GM12878 (cell line): ENCODE results near the gene IL17RB. TPM values are rescaled to one million over a fixed set of nuclear protein-coding genes. Genes with fewer than 3 reads are reported as not detected.

Experiments
- ATAC-seq: fragments of 200-7000 bp; cut with Tn5 transposase; 3 replicates; pipeline ENCODE4 v1.9.1; 2020; ENCODE audit warnings: mild to moderate bottlenecking, moderate library complexity
- BruUV-seq: library from RNA; stranded (reverse); fragments of 400-500 nt; replicated peaks from 2 replicates; lab custom pipeline; 2021; lab: Mats Ljungman, UMichigan
- CTCF ChIA-PET: fragments of 300-600 bp; sonication (Branson Sonifier 250); formaldehyde crosslinking; extraction: SDS; loops from one replicate; lab custom pipeline; 2021; ENCODE audit warnings: inconsistent platforms; lab: Yijun Ruan, JAX
- POLR2A ChIA-PET: fragments of 350-600 bp; formaldehyde crosslinking; extraction: SDS; loops from one replicate; lab custom pipeline; 2021; ENCODE audit warnings: inconsistent platforms; lab: Charles Lee
- RAD21 ChIA-PET: fragments of 300-600 bp; sonication (Branson Sonifier 250); formaldehyde crosslinking; loops from one replicate; lab custom pipeline; 2023; ENCODE audit warnings: antibody characterized with exemption; ENCODE audit not compliant: unreplicated experiment; lab: Charles Lee
- SMC1A ChIA-PET: fragments of 300-600 bp; sonication (Branson Sonifier 250); formaldehyde crosslinking; loops from one replicate; lab custom pipeline; 2023; ENCODE audit not compliant: unreplicated experiment, uncharacterized antibody; lab: Charles Lee
- DNase-seq: peaks from one replicate; pipeline ENCODE4 v3.0.0-alpha.2; 2011; ENCODE audit warnings: low read depth, low spot score
- FAIRE-seq: peaks from 3 replicates; lab custom pipeline; 2011; peaks lifted over from hg19 to GRCh38; lab: Jason Lieb, UNC
- H2AFZ ChIP-seq: 2 replicates; pipeline ENCODE4 v1.6.0; 2011; ENCODE audit warnings: low read depth, low read length, control low read depth; ENCODE audit not compliant: control insufficient read depth
- H3K27ac ChIP-seq: 2 replicates; pipeline ENCODE4 v1.5.1; 2011; ENCODE audit warnings: control low read depth; ENCODE audit not compliant: control insufficient read depth, insufficient read depth
- H3K27me3 ChIP-seq, 2 experiments: replicated peaks in 1 of 2; 2 replicates each; pipeline versions ENCODE4 v1.6.0 to v1.6.1; 2011; ENCODE audit warnings: low read length in 1 of 2; ENCODE audit not compliant: control insufficient read depth in 2 of 2, insufficient read depth in 2 of 2
- H3K36me3 ChIP-seq, 2 experiments: 2 replicates each; pipeline ENCODE4 v1.5.1; 2011; ENCODE audit warnings: low read length in 1 of 2; ENCODE audit not compliant: control insufficient read depth in 2 of 2, insufficient read depth in 2 of 2
- H3K4me1 ChIP-seq: 2 replicates; pipeline ENCODE4 v1.6.1; 2011; ENCODE audit warnings: mild to moderate bottlenecking, low read length, moderate library complexity, mixed read lengths; ENCODE audit not compliant: control insufficient read depth, insufficient read depth
- H3K4me2 ChIP-seq: 2 replicates; pipeline ENCODE4 v1.6.0; 2011; ENCODE audit warnings: control low read depth; ENCODE audit not compliant: control insufficient read depth, insufficient read depth
- H3K4me3 ChIP-seq: fragments of 200-600 bp; sonication (generic); 2 replicates; pipeline ENCODE4 v1.5.1; 2016
- H3K79me2 ChIP-seq: 2 replicates; pipeline ENCODE4 v1.6.0; 2011; ENCODE audit warnings: low read length; ENCODE audit not compliant: control insufficient read depth, insufficient read depth
- H3K9ac ChIP-seq: 2 replicates; pipeline ENCODE4 v1.8.0; 2011; ENCODE audit warnings: low read length, control low read depth, mixed read lengths; ENCODE audit not compliant: control insufficient read depth, insufficient read depth
- H3K9me3 ChIP-seq: replicated peaks from 3 replicates; pipeline ENCODE4 v1.5.1; 2011; ENCODE audit warnings: mild to moderate bottlenecking, low read length; ENCODE audit not compliant: control insufficient read depth, insufficient read depth
- H4K20me1 ChIP-seq: 2 replicates; pipeline ENCODE4 v1.6.0; 2011; ENCODE audit not compliant: control insufficient read depth, insufficient read depth
- BMI1 ChIP-seq: fragments of 450-650 bp; IDR thresholded peaks from 2 replicates; pipeline ENCODE4 v1.6.1; 2016; ENCODE audit warnings: mild to moderate bottlenecking, moderate library complexity, borderline replicate concordance
- BRCA1 ChIP-seq: IDR thresholded peaks from 2 replicates; pipeline ENCODE4 v1.6.1; 2011; ENCODE audit warnings: low read depth, low read length, improper control_type of control experiment
- EZH2 ChIP-seq: IDR thresholded peaks from 2 replicates; pipeline ENCODE4 v1.6.1; 2012; ENCODE audit warnings: low read depth, mild to moderate bottlenecking, control low read depth, inconsistent platforms, low read length, borderline replicate concordance; ENCODE audit not compliant: control insufficient read depth
- HDAC6 ChIP-seq: fragments of 200-600 bp; sonication (generic); IDR thresholded peaks from one replicate; pipeline ENCODE4 v1.8.0; 2017; ENCODE audit warnings: antibody characterized with exemption; ENCODE audit not compliant: unreplicated experiment
- HDGF ChIP-seq: fragments of 450-650 bp; IDR thresholded peaks from 2 replicates; pipeline ENCODE4 v1.6.1; 2016; ENCODE audit warnings: antibody characterized with exemption
- IKZF2 ChIP-seq, 2 experiments: fragments of 450-650 bp; IDR thresholded peaks; 2 replicates each; pipeline ENCODE4 v1.6.1; 2017; ENCODE audit warnings: mild to moderate bottlenecking in 2 of 2, moderate library complexity in 2 of 2
- KDM1A ChIP-seq: fragments of 200-600 bp; sonication (generic); IDR thresholded peaks from 2 replicates; pipeline ENCODE4 v1.6.1; 2016; ENCODE audit warnings: borderline replicate concordance
- MTA2 ChIP-seq: fragments of 450-650 bp; IDR thresholded peaks from 2 replicates; pipeline ENCODE4 v1.6.1; 2016; ENCODE audit warnings: low read depth, mild to moderate bottlenecking, moderate library complexity
- RAD21 ChIP-seq: IDR thresholded peaks from 2 replicates; pipeline ENCODE4 v1.6.1; 2011; ENCODE audit warnings: mild to moderate bottlenecking, low read depth, low read length, moderate library complexity; ENCODE audit not compliant: insufficient read depth
- RB1 ChIP-seq: fragments of 450-650 bp; formaldehyde crosslinking; IDR thresholded peaks from 2 replicates; pipeline ENCODE4 v1.6.1; 2017; ENCODE audit warnings: mild to moderate bottlenecking, borderline replicate concordance
- SP1 ChIP-seq: IDR thresholded peaks from one replicate; pipeline ENCODE4 v1.6.1; 2011; ENCODE audit warnings: low read depth, low read length
- STAT1 ChIP-seq: fragments of 450-650 bp; conservative IDR thresholded peaks from 2 replicates; pipeline ENCODE4 v1.6.1; 2014; ENCODE audit warnings: antibody characterized with exemption, mild to moderate bottlenecking
- SUPT20H ChIP-seq: IDR thresholded peaks from 2 replicates; pipeline ENCODE4 v1.6.1; 2011; ENCODE audit warnings: low read depth, mild to moderate bottlenecking, low read length, moderate library complexity, borderline replicate concordance; ENCODE audit not compliant: control insufficient read depth
- WGBS: methylation state at CpG from one replicate; pipeline ENCODE4 v1.1.6; 2016; ENCODE audit warnings: low lambda C conversion rate; ENCODE audit not compliant: insufficient replicate concordance, insufficient coverage; ENCODE audit errors: missing lambda C conversion rate; 5-methylcytosine and 5-hydroxymethylcytosine counted together
- in situ Hi-C: fragments of 300-500 bp; cut with MboI; formaldehyde crosslinking; loops from 9 replicates; pipeline ENCODE4 v1.14.3; 2018; ENCODE audit warnings: mixed read lengths
- intact Hi-C: fragments of 100-400 bp; cut with micrococcal nuclease; formaldehyde crosslinking; loops from one replicate; pipeline ENCODE4 v1.14.2; 2022; ENCODE audit not compliant: unreplicated experiment
- polyA plus RNA-seq, 11 experiments: library from polyadenylated mRNA; depleted of rRNA in 4 of 11; unstranded in 6 of 11; stranded (reverse) in 5 of 11; fragments of >200 nt; fragmentation: Nextera tagmentation in 4 of 11; fragmentation: Illumina TruSeq in 1 of 11; extraction: Ambion mirVana in 4 of 11; extraction: Trizol in 1 of 11; gene quantifications; 1 replicate in 1 of 11; 2 replicates in 10 of 11; pipeline versions ENCODE4 v1.2.1 to v1.2.3, GENCODE V29; 2011 to 2016; ENCODE audit warnings: inconsistent platforms in 2 of 11, missing spikeins in 2 of 11, low read depth in 1 of 11
- total RNA-seq, 4 experiments: library from RNA; depleted of rRNA in 3 of 4; stranded (reverse); fragments of >200 nt in 3 of 4; fragmentation: Illumina TruSeq in 1 of 4; extraction: Trizol in 1 of 4; gene quantifications; 2 replicates each; pipeline versions ENCODE4 v1.2.1 to v1.2.3, GENCODE V29; 2013 to 2021
- TF ChIP-seq, protein P1 (sequence below), 3 experiments: IDR thresholded peaks in 2 of 3; conservative IDR thresholded peaks in 1 of 3; 2 replicates each; pipeline ENCODE4 v1.5.1; 2011; ENCODE audit warnings: low read depth in 3 of 3, low read length in 3 of 3, mild to moderate bottlenecking in 3 of 3, control low read depth in 2 of 3, moderate library complexity in 2 of 3, inconsistent platforms in 1 of 3, mixed read lengths in 1 of 3; ENCODE audit not compliant: control insufficient read depth in 2 of 3, insufficient read depth in 1 of 3; ENCODE audit errors: extremely low read depth in 1 of 3

The IL17RB gene
- total and polyA plus RNA-seq, 10 of the 15 experiments (the other 5 are each of a cell fraction or from before 2014, with no cell fraction given): 1.9 to 17.2 (median 2.9) TPM

DNA sequence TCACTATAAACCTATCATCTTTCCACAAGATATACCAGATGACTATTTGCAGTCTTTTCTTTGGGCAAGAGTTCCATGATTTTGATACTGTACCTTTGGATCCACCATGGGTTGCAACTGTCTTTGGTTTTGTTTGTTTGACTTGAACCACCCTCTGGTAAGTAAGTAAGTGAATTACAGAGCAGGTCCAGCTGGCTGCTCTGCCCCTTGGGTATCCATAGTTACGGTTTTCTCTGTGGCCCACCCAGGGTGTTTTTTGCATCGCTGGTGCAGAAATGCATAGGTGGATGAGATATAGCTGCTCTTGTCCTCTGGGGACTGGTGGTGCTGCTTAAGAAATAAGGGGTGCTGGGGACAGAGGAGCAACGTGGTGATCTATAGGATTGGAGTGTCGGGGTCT lies 33.9 kb upstream of the IL17RB start:
- no peak overlapping the region for H3K4me3 ChIP-seq
- no peak overlapping the region for H2AFZ ChIP-seq
- DNase-seq (no peak), ATAC-seq (peak; percentile 52), FAIRE-seq (no peak)
- H3K79me2 ChIP-seq: no peaks in the 10 kb centered on the region
- H3K27ac ChIP-seq: no peak overlapping the region
- no peak overlapping the region for H3K4me2 ChIP-seq
- ChIA-PET SMC1A (interaction anchor here (1.1 kb wide), 1 partner anchor 11 kb away, joined by 3 read pairs; no protein-coding TSS in a partner anchor), POLR2A (no interaction called here), CTCF (no interaction called here), RAD21 (no interaction called here)
- in situ Hi-C loops: no loop called here
- TF ChIP-seq MTA2: no peak
- TF ChIP-seq, protein P1, sequence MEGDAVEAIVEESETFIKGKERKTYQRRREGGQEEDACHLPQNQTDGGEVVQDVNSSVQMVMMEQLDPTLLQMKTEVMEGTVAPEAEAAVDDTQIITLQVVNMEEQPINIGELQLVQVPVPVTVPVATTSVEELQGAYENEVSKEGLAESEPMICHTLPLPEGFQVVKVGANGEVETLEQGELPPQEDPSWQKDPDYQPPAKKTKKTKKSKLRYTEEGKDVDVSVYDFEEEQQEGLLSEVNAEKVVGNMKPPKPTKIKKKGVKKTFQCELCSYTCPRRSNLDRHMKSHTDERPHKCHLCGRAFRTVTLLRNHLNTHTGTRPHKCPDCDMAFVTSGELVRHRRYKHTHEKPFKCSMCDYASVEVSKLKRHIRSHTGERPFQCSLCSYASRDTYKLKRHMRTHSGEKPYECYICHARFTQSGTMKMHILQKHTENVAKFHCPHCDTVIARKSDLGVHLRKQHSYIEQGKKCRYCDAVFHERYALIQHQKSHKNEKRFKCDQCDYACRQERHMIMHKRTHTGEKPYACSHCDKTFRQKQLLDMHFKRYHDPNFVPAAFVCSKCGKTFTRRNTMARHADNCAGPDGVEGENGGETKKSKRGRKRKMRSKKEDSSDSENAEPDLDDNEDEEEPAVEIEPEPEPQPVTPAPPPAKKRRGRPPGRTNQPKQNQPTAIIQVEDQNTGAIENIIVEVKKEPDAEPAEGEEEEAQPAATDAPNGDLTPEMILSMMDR (IDR thresholded peaks at IDR 0.05 in 2 of 3, conservative IDR thresholded peaks at IDR 0.05 in 1 of 3; ENCODE audit: control insufficient read depth in 2 of 3, extremely low read depth in 1 of 3, insufficient read depth in 1 of 3, low read depth in 3 of 3, low read length in 3 of 3): peak in 2 of 3 experiments; percentile 17 to 20; a peak in 2 of 6 replicates
- TF ChIP-seq RAD21: 0 out of 2 replicates have a peak, but pooled peaks have one; percentile 8
- H3K9me3 ChIP-seq: no peaks in the 10 kb centered on the region
- peaks cover 0 to 2% of the 10 kb centered on the region in 2 experiments; a peak in 2 of 4 replicates for H3K36me3 ChIP-seq
- no peaks in the 10 kb centered on the region for H3K27me3 ChIP-seq
- H3K4me1 ChIP-seq: peaks cover under 1% of the 10 kb centered on the region; the same call in 1 of the 2 replicates
- H3K9ac ChIP-seq: no peak overlapping the region
- H4K20me1 ChIP-seq: no peaks in the 10 kb centered on the region
- intact Hi-C loops: no loop called here
- no TSS peak for BruUV-seq
- WGBS: 39% methylated on average over 4 of the region's 4 CpGs

DNA sequence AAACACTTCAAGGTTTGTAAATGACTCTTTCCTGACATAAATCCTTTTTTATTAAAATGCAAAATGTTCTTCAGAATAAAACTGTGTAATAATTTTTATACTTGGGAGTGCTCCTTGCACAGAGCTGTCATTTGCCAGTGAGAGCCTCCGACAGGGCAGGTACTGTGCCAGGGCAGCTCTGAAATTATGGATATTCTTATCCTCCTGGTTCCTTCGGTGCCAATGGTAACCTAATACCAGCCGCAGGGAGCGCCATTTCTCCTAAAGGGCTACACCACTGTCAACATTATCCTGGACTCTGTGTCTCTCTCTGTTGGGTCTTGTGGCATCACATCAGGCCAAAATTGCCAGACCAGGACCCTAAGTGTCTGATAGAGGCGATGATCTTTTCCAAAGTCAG lies 33.1 kb upstream of the IL17RB start:
- RAD21 ChIA-PET: no interaction called here
- no peaks in the 10 kb centered on the region for H3K4me1 ChIP-seq
- in situ Hi-C loops: no loop called here
- H2AFZ ChIP-seq: no peak overlapping the region
- H3K27ac ChIP-seq: no peak overlapping the region
- H3K9me3 ChIP-seq: no peaks in the 10 kb centered on the region
- CTCF ChIA-PET: interaction anchor here (0.6 kb wide), 1 partner anchor 113 kb away, joined by 4 read pairs; no protein-coding TSS in a partner anchor
- H4K20me1 ChIP-seq: no peaks in the 10 kb centered on the region
- FAIRE-seq (no peak), ATAC-seq (no peak), DNase-seq (no peak)
- SMC1A ChIA-PET: no interaction called here
- WGBS: 76% methylated on average over 5 of the region's 5 CpGs
- no peak overlapping the region for H3K4me3 ChIP-seq
- peaks cover 0 to 2% of the 10 kb centered on the region in 2 experiments; a peak in 2 of 4 replicates for H3K36me3 ChIP-seq
- no peak overlapping the region for H3K9ac ChIP-seq
- no peaks in the 10 kb centered on the region for H3K27me3 ChIP-seq
- intact Hi-C loops: no loop called here
- H3K79me2 ChIP-seq: no peaks in the 10 kb centered on the region
- no TSS peak for BruUV-seq
- H3K4me2 ChIP-seq: no peak overlapping the region
- POLR2A ChIA-PET: no interaction called here
- TF ChIP-seq SP1 (no peak), RB1 (no peak), IKZF2 (IDR thresholded peaks at IDR 0.05) (no peak), BMI1 (no peak), HDAC6 (no peak), KDM1A (no peak), SUPT20H (no peak), BRCA1 (no peak), STAT1 (no peak), HDGF (no peak), EZH2 (no peak)
- TF ChIP-seq, protein P1 (IDR thresholded peaks at IDR 0.05 in 2 of 3, conservative IDR thresholded peaks at IDR 0.05 in 1 of 3; ENCODE audit: control insufficient read depth in 2 of 3, extremely low read depth in 1 of 3, insufficient read depth in 1 of 3, low read depth in 3 of 3, low read length in 3 of 3): no peak
